ENCODE results near the gene ANKS1B. TPM values are rescaled to one million over a fixed set of nuclear protein-coding genes. Genes with fewer than 3 reads are reported as not detected.

Gene ANKS1B
- total RNA-seq, 1 experiment from 2014 or later, result 5.8 TPM

DNA sequence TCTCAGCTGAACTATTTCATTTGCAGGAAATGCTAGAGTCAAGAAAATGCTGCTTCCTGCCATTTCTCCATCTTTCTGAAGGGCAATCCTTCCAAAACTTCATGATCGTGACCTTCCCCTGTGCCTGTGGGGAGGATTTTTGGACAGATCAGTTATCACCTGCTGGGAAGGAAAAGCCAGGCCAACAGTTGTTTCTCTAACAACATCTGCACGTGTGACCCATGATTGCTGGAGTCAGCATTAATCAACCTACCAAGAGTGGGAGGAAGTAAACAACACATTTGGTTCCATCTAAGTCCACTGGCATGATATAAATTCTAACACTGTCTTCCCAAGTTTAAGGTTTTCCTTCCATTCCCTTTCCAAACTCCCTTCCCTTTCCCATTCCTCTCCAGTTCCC is 1167.0 kb downstream of the ANKS1B start:
- Mint-ChIP-seq H3K4me1 (peaks cover 32% of the 10 kb centered on the region), H3K4me3 (no peak overlapping the region), H3K36me3 (no peaks in the 10 kb centered on the region), H3K27me3 (ENCODE audit: low read depth) (no peaks in the 10 kb centered on the region), H3K9me3 (no peaks in the 10 kb centered on the region), H3K27ac (no peak overlapping the region)
- DNase-seq (ENCODE audit: low spot score), result no peak
- CTCF ChIA-PET, result no interaction called here
- POLR2A ChIA-PET, result no interaction called here
- TF ChIP-seq NR1H2 (CRISPR knock-in tag; IDR thresholded peaks at IDR 0.05), result no peak
- no peak for TF ChIP-seq HMGA2 (CRISPR knock-in tag; IDR thresholded peaks at IDR 0.05)
- no peak for TF ChIP-seq MLX (CRISPR knock-in tag; IDR thresholded peaks at IDR 0.05)
- no peak for TF ChIP-seq TEAD4 (CRISPR knock-in tag; IDR thresholded peaks at IDR 0.05)
- TF ChIP-seq EMX1 (CRISPR knock-in tag; IDR thresholded peaks at IDR 0.05), result no peak
- no peak for TF ChIP-seq CDX4 (CRISPR knock-in tag; IDR thresholded peaks at IDR 0.05; ENCODE audit: borderline replicate concordance)
- no peak for TF ChIP-seq IRF2 (CRISPR knock-in tag; IDR thresholded peaks at IDR 0.05; ENCODE audit: borderline replicate concordance, low read depth)
- ATAC-seq, result no peak

GRCh38 chr12:98816720-98817119 is 1168.0 kb downstream of the ANKS1B start:
- TF ChIP-seq, protein P1, sequence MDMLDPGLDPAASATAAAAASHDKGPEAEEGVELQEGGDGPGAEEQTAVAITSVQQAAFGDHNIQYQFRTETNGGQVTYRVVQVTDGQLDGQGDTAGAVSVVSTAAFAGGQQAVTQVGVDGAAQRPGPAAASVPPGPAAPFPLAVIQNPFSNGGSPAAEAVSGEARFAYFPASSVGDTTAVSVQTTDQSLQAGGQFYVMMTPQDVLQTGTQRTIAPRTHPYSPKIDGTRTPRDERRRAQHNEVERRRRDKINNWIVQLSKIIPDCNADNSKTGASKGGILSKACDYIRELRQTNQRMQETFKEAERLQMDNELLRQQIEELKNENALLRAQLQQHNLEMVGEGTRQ (CRISPR knock-in tag; IDR thresholded peaks at IDR 0.05), result no peak
- TF ChIP-seq FOXP1 (CRISPR knock-in tag; IDR thresholded peaks at IDR 0.05; ENCODE audit: borderline replicate concordance) (no peak), ZNF317 (CRISPR knock-in tag; IDR thresholded peaks at IDR 0.05; ENCODE audit: borderline replicate concordance, low read depth) (no peak), CREM (CRISPR knock-in tag; IDR thresholded peaks at IDR 0.05) (no peak)
- TF ChIP-seq, protein P2, sequence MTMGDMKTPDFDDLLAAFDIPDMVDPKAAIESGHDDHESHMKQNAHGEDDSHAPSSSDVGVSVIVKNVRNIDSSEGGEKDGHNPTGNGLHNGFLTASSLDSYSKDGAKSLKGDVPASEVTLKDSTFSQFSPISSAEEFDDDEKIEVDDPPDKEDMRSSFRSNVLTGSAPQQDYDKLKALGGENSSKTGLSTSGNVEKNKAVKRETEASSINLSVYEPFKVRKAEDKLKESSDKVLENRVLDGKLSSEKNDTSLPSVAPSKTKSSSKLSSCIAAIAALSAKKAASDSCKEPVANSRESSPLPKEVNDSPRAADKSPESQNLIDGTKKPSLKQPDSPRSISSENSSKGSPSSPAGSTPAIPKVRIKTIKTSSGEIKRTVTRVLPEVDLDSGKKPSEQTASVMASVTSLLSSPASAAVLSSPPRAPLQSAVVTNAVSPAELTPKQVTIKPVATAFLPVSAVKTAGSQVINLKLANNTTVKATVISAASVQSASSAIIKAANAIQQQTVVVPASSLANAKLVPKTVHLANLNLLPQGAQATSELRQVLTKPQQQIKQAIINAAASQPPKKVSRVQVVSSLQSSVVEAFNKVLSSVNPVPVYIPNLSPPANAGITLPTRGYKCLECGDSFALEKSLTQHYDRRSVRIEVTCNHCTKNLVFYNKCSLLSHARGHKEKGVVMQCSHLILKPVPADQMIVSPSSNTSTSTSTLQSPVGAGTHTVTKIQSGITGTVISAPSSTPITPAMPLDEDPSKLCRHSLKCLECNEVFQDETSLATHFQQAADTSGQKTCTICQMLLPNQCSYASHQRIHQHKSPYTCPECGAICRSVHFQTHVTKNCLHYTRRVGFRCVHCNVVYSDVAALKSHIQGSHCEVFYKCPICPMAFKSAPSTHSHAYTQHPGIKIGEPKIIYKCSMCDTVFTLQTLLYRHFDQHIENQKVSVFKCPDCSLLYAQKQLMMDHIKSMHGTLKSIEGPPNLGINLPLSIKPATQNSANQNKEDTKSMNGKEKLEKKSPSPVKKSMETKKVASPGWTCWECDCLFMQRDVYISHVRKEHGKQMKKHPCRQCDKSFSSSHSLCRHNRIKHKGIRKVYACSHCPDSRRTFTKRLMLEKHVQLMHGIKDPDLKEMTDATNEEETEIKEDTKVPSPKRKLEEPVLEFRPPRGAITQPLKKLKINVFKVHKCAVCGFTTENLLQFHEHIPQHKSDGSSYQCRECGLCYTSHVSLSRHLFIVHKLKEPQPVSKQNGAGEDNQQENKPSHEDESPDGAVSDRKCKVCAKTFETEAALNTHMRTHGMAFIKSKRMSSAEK (CRISPR knock-in tag; IDR thresholded peaks at IDR 0.05; ENCODE audit: borderline replicate concordance), result no peak
- no peaks in the 10 kb centered on the region for H3K9me3 Mint-ChIP-seq
- CTCF ChIA-PET, result no interaction called here
- H3K4me3 Mint-ChIP-seq, result no peak overlapping the region
- no peak overlapping the region for H3K27ac Mint-ChIP-seq
- no peaks in the 10 kb centered on the region for H3K27me3 Mint-ChIP-seq (ENCODE audit: low read depth)
- H3K4me1 Mint-ChIP-seq, result peaks cover 24% of the 10 kb centered on the region
- ATAC-seq (no peak), DNase-seq (ENCODE audit: low spot score) (no peak)
- no peaks in the 10 kb centered on the region for H3K36me3 Mint-ChIP-seq
- POLR2A ChIA-PET, result no interaction called here

- no peak overlapping the region for H3K27ac Mint-ChIP-seq
- H3K36me3 Mint-ChIP-seq, result no peaks in the 10 kb centered on the region
- H3K4me1 Mint-ChIP-seq, result peaks cover 4% of the 10 kb centered on the region
- ATAC-seq (no peak), DNase-seq (ENCODE audit: low spot score) (no peak)
- TF ChIP-seq, protein P3, sequence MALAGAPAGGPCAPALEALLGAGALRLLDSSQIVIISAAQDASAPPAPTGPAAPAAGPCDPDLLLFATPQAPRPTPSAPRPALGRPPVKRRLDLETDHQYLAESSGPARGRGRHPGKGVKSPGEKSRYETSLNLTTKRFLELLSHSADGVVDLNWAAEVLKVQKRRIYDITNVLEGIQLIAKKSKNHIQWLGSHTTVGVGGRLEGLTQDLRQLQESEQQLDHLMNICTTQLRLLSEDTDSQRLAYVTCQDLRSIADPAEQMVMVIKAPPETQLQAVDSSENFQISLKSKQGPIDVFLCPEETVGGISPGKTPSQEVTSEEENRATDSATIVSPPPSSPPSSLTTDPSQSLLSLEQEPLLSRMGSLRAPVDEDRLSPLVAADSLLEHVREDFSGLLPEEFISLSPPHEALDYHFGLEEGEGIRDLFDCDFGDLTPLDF (CRISPR knock-in tag; IDR thresholded peaks at IDR 0.05), result no peak
- TF ChIP-seq ZNF317 (CRISPR knock-in tag; IDR thresholded peaks at IDR 0.05; ENCODE audit: borderline replicate concordance, low read depth), result no peak
- H3K9me3 Mint-ChIP-seq, result no peaks in the 10 kb centered on the region
- no peak overlapping the region for H3K4me3 Mint-ChIP-seq
- POLR2A ChIA-PET, result no interaction called here
- H3K27me3 Mint-ChIP-seq (ENCODE audit: low read depth), result no peaks in the 10 kb centered on the region
- CTCF ChIA-PET, result no interaction called here
Measured at GRCh38 chr12:98814254-98814653, 1170.5 kb downstream of the ANKS1B start.
